Measurements from ENCODE around the gene TGM3. TPM values are rescaled to one million over a fixed set of nuclear protein-coding genes. Genes with fewer than 3 reads are reported as not detected.

The TGM3 gene
- total and polyA plus RNA-seq, 9 donors: 0.13 to 0.91 (median 0.38) TPM

DNA sequence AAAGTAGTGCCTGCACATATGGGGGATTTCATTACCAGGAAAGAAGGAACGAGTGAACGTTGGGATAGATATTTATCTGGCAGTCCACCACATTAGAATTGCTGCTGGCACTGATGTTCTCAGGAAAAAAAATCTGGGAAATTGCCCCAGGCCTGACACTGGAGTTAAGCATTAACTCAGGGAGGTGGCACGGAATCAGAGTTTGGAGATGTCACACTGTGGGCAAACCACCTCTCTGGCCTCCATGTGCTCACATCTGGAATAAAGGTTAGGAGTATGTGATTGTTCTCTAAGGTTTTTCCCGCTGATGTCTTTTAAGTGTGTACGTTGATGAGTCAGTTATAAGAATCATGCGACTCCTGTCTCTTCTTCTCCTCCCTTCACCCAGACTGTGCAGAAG, 7.9 kb downstream of the TGM3 start:
- H3K27me3 ChIP-seq (ENCODE audit: control insufficient read depth, insufficient read depth, low read length): peaks cover 2% of the 10 kb centered on the region
- H3K4me3 ChIP-seq (ENCODE audit: low read length): no peak overlapping the region
- 48% methylated on average over 3 of the region's 6 CpGs for WGBS (ENCODE audit: insufficient coverage)
- DNase-seq: peak; percentile 90
- peaks cover 19% of the 10 kb centered on the region for H3K4me1 ChIP-seq (ENCODE audit: control insufficient read depth, insufficient read depth, low read length)
- peak overlapping the region; percentile 20 for H3K27ac ChIP-seq (ENCODE audit: low read length)
- no peaks in the 10 kb centered on the region for H3K36me3 ChIP-seq (ENCODE audit: control insufficient read depth, insufficient read depth, low read length)
- no peaks in the 10 kb centered on the region for H3K9me3 ChIP-seq (replicated peaks; ENCODE audit: control insufficient read depth, low read depth, low read length)

DNA sequence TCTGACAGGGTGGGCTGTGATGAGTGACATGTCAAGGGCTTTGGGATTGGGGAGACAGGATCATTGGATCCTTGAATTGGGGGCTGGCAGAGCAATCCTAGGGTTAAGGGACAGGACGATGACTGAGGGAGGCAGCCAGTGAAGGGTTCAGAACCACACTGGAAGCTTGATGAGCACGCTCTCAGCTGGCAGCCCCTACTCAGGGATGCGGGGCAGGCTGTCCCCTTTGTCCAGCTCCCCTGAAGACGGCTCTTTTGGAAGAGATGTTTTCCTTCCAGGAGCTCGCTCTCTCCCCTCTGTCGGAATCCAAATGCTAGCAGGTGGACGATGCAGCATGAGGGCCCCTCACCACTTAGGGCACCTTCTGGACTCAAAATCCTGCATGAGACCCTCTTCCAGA, 8.4 kb downstream of the TGM3 start:
- peaks cover 18% of the 10 kb centered on the region for H3K4me1 ChIP-seq (ENCODE audit: control insufficient read depth, insufficient read depth, low read length)
- H3K27ac ChIP-seq (ENCODE audit: low read length): no peak overlapping the region
- H3K9me3 ChIP-seq (replicated peaks; ENCODE audit: control insufficient read depth, low read depth, low read length): no peaks in the 10 kb centered on the region
- 59% methylated on average over 5 of the region's 7 CpGs for WGBS (ENCODE audit: insufficient coverage)
- H3K27me3 ChIP-seq (ENCODE audit: control insufficient read depth, insufficient read depth, low read length): peaks cover 2% of the 10 kb centered on the region
- no peaks in the 10 kb centered on the region for H3K36me3 ChIP-seq (ENCODE audit: control insufficient read depth, insufficient read depth, low read length)
- no peak overlapping the region for H3K4me3 ChIP-seq (ENCODE audit: low read length)
- no peak for DNase-seq

DNA sequence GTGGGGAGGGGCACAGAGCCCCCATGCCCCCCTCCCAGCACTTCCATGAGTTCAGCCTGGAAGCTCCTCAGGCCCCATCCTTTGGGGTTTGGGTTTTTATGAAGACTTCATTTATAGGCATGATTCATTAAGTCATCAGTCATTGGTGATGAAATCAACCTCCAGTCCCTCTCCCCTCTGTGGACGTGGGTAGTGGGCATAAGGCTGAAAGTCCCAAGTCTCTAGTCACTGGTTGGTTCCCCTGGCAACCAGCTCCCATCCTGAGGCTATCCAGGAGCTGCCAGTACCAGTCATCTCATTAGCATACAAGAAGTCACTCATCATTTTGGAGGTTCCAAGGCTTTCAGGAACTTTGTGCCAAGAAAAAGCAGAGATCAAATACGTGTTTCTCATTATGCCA, 9.2 kb downstream of the TGM3 start:
- 60% methylated on average over 1 of the region's 2 CpGs for WGBS (ENCODE audit: insufficient coverage)
- no peak for DNase-seq
- Histone ChIP-seq H3K9me3 (replicated peaks; ENCODE audit: control insufficient read depth, low read depth, low read length) (no peaks in the 10 kb centered on the region), H3K36me3 (ENCODE audit: control insufficient read depth, insufficient read depth, low read length) (no peaks in the 10 kb centered on the region), H3K27ac (ENCODE audit: low read length) (no peak overlapping the region), H3K4me1 (ENCODE audit: control insufficient read depth, insufficient read depth, low read length) (peaks cover 20% of the 10 kb centered on the region), H3K4me3 (ENCODE audit: low read length) (no peak overlapping the region), H3K27me3 (ENCODE audit: control insufficient read depth, insufficient read depth, low read length) (peaks cover 2% of the 10 kb centered on the region)

DNA sequence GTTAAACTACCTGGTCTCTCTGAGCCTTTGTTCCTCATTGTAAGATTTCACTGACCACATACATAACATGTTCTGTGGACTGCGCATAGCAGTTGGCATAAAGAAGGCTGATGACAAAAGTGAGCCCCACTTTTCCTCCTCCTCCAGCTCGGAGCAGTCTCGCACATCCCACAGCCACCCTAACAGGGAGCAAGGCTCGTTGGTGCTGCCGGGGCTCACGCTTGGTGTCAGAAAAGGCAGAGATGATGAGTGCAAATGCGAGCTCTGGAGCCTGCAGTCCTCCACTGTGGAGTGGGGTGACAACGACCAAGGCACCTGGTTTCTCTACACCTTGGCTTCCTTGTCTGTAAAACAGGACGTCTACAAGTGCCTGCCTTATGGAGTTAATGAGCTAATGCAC, 9.7 kb downstream of the TGM3 start:
- 50% methylated on average over 6 of the region's 9 CpGs for WGBS (ENCODE audit: insufficient coverage)
- H3K4me1 ChIP-seq (ENCODE audit: control insufficient read depth, insufficient read depth, low read length): peaks cover 24% of the 10 kb centered on the region
- DNase-seq: no peak
- peaks cover 2% of the 10 kb centered on the region for H3K27me3 ChIP-seq (ENCODE audit: control insufficient read depth, insufficient read depth, low read length)
- no peak overlapping the region for H3K4me3 ChIP-seq (ENCODE audit: low read length)
- H3K27ac ChIP-seq (ENCODE audit: low read length): no peak overlapping the region
- H3K36me3 ChIP-seq (ENCODE audit: control insufficient read depth, insufficient read depth, low read length): no peaks in the 10 kb centered on the region
- no peaks in the 10 kb centered on the region for H3K9me3 ChIP-seq (replicated peaks; ENCODE audit: control insufficient read depth, low read depth, low read length)

DNA sequence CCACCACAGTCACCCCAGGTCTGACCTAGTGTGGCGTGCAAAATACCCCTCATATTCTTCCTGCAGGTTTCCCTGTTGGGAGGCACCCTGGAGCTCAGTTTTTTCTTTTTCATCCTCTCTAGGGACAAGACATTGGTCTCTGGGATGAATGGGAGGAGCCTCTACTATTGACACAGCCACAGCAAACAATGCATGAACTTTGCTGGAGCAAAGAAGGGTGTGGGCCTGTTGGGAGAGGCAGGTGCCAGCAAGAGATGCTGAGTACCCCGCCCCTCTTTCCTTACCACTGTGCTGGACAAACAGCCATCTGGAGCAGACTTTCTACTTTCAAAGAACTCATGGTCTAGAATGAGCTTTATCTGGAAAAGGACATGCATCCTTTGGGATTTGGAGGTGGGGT, 10.1 kb downstream of the TGM3 start:
- Histone ChIP-seq H3K36me3 (ENCODE audit: control insufficient read depth, insufficient read depth, low read length) (no peaks in the 10 kb centered on the region), H3K27me3 (ENCODE audit: control insufficient read depth, insufficient read depth, low read length) (peaks cover 2% of the 10 kb centered on the region), H3K9me3 (replicated peaks; ENCODE audit: control insufficient read depth, low read depth, low read length) (no peaks in the 10 kb centered on the region), H3K4me3 (ENCODE audit: low read length) (no peak overlapping the region), H3K27ac (ENCODE audit: low read length) (no peak overlapping the region), H3K4me1 (ENCODE audit: control insufficient read depth, insufficient read depth, low read length) (peaks cover 28% of the 10 kb centered on the region)
- WGBS (ENCODE audit: insufficient coverage): no CpG with 5 or more reads among the region's 2 CpGs
- no peak for DNase-seq

DNA sequence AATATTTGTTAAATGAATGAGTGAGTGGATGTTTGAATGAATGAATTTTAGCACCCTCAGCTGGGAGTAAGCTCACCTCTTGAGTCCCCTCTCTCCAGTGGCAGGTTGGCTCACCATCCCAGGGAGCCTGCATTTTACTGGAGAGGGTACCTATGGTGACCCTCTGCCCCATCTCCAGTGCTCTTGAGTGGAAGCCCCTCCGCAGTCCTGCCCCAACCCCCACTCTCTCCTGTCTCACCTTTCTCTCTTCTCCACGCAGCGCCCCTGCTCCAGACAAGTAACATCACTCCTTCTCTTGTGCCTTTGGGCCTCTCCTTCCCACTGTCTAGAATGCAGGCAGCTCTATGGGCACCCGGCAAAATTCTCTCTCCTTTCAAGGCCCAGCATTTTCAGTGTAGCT, 11.3 kb downstream of the TGM3 start:
- Histone ChIP-seq H3K4me3 (ENCODE audit: low read length) (no peak overlapping the region), H3K27me3 (ENCODE audit: control insufficient read depth, insufficient read depth, low read length) (peaks cover 2% of the 10 kb centered on the region), H3K27ac (ENCODE audit: low read length) (no peak overlapping the region), H3K4me1 (ENCODE audit: control insufficient read depth, insufficient read depth, low read length) (peaks cover 30% of the 10 kb centered on the region), H3K9me3 (replicated peaks; ENCODE audit: control insufficient read depth, low read depth, low read length) (no peaks in the 10 kb centered on the region), H3K36me3 (ENCODE audit: control insufficient read depth, insufficient read depth, low read length) (no peaks in the 10 kb centered on the region)
- DNase-seq: no peak
- WGBS (ENCODE audit: insufficient coverage): 78% methylated on average over 4 of the region's 4 CpGs

DNA sequence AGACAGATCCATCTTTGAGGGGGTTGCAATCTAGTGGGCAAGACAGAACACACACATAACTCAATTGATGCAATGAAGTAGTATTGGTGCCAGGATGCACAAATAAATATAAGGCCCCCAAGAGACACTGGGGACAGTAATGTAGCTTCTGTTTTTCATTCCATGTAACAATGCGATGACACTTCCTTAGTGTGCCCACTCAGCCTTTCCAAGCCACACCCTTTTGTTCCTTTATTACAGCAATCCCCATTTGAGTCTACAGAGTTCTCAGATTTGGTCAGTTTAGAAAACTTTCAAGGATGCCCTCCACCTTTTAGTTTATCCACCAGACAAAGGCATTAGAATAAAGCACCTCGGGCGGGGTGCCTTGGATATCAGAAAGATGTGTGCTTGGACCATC, 15.5 kb downstream of the TGM3 start:
- H3K4me1 ChIP-seq (ENCODE audit: control insufficient read depth, insufficient read depth, low read length): peaks cover 38% of the 10 kb centered on the region
- H3K9me3 ChIP-seq (replicated peaks; ENCODE audit: control insufficient read depth, low read depth, low read length): no peaks in the 10 kb centered on the region
- 87% methylated on average over 3 of the region's 3 CpGs for WGBS (ENCODE audit: insufficient coverage)
- H3K27me3 ChIP-seq (ENCODE audit: control insufficient read depth, insufficient read depth, low read length): no peaks in the 10 kb centered on the region
- no peak overlapping the region for H3K27ac ChIP-seq (ENCODE audit: low read length)
- H3K4me3 ChIP-seq (ENCODE audit: low read length): no peak overlapping the region
- no peaks in the 10 kb centered on the region for H3K36me3 ChIP-seq (ENCODE audit: control insufficient read depth, insufficient read depth, low read length)
- no peak for DNase-seq

DNA sequence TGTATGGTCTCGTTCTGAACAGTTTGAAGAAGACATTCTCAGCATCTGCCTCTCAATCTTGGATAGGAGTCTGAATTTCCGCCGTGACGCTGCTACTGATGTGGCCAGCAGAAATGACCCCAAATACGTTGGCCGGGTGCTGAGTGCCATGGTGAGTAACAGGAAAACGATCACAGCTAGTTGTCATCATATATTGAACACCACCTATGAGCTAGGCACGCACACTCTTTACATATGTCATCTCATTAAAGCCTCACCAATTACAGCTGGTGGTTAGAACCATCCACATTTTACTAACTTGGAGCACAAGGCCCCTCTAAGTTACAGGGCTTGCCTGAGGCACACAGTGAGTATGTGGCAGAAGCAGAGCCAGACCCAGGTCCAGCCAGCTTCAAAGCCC, 17.1 kb downstream of the TGM3 start:
- Histone ChIP-seq H3K36me3 (ENCODE audit: control insufficient read depth, insufficient read depth, low read length) (no peaks in the 10 kb centered on the region), H3K27me3 (ENCODE audit: control insufficient read depth, insufficient read depth, low read length) (no peaks in the 10 kb centered on the region), H3K9me3 (replicated peaks; ENCODE audit: control insufficient read depth, low read depth, low read length) (no peaks in the 10 kb centered on the region), H3K4me1 (ENCODE audit: control insufficient read depth, insufficient read depth, low read length) (peaks cover 38% of the 10 kb centered on the region), H3K4me3 (ENCODE audit: low read length) (no peak overlapping the region), H3K27ac (ENCODE audit: low read length) (no peak overlapping the region)
- WGBS (ENCODE audit: insufficient coverage): 78% methylated on average over 8 of the region's 8 CpGs
- DNase-seq: no peak

DNA sequence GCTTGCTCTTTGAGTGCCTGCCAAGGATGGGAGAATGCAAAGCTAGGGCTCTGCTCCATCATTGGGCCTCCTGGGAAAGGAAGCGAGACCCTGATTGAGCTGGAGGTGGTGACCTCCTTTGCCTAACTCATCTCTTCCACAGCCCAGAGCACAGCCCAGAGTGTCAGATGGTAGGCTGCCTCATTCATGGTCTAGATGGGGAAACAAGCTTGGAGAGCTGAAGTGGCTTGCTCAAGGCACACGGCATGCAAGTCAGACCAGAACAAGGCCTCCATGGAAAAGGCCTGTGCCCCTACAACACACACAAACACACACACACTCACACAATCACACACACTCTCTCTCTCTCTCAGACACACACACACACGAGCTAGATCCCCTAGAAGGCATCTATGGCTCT, 17.5 kb downstream of the TGM3 start:
- DNase-seq: no peak
- Histone ChIP-seq H3K27ac (ENCODE audit: low read length) (no peak overlapping the region), H3K4me3 (ENCODE audit: low read length) (no peak overlapping the region), H3K36me3 (ENCODE audit: control insufficient read depth, insufficient read depth, low read length) (no peaks in the 10 kb centered on the region), H3K4me1 (ENCODE audit: control insufficient read depth, insufficient read depth, low read length) (peaks cover 38% of the 10 kb centered on the region), H3K9me3 (replicated peaks; ENCODE audit: control insufficient read depth, low read depth, low read length) (no peaks in the 10 kb centered on the region), H3K27me3 (ENCODE audit: control insufficient read depth, insufficient read depth, low read length) (no peaks in the 10 kb centered on the region)
- WGBS (ENCODE audit: insufficient coverage): no CpG with 5 or more reads among the region's 3 CpGs

DNA sequence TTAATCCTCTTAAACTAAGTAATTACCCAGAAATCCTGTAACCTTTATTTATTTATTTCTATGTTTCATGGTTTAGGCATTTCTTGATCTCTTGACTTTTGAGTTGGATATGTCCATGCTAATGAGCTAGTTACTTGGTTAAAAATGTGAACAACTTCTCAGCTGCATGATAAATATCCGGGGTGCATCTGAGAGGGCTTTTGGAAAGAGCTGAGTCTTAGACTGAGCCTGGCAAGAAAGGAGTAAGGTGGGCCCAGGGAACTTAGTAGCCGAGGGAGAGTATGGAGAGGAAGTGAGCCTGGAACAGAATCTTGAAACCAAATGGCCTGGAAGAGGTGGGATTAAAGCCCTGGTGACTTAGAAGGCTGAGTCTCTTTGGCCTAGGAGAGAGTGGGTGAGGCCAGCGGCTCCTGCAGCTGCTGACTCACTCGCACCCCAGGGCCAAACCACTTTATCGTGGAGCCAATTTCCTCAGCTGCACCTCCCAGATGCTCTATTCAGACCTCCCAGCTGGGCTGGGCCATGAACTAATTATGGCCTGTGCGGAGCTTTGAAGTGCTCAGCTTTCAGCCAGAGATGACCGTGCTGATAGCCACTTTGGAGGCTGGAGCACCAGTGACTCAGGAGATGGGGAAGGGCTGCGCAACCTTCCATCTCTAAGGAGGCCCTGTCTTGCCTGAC, 19.1 kb downstream of the TGM3 start:
- Histone ChIP-seq H3K9me3 (replicated peaks; ENCODE audit: control insufficient read depth, low read depth, low read length) (no peaks in the 10 kb centered on the region), H3K36me3 (ENCODE audit: control insufficient read depth, insufficient read depth, low read length) (no peaks in the 10 kb centered on the region), H3K27ac (ENCODE audit: low read length) (no peak overlapping the region), H3K27me3 (ENCODE audit: control insufficient read depth, insufficient read depth, low read length) (no peaks in the 10 kb centered on the region), H3K4me3 (ENCODE audit: low read length) (no peak overlapping the region), H3K4me1 (ENCODE audit: control insufficient read depth, insufficient read depth, low read length) (peaks cover 29% of the 10 kb centered on the region)
- peak; percentile 89 for DNase-seq
- WGBS (ENCODE audit: insufficient coverage): 29% methylated on average over 5 of the region's 8 CpGs

DNA sequence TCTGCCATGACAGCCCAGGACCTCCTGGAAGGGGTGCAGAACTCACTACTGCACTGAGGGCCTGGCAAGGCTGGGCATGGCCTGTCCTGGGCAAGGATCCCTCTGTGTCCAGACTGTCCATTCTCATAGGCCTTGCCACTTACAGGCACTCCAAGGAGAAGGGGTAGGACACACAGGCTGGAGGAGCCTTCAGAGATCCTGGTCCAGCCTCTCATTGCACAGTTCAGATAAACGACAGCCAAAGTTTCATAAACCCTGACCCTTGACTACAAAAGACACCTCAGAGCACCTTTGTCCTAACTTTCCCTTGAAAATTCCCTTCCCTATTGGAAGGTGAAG, 19.6 kb downstream of the TGM3 start:
- no peaks in the 10 kb centered on the region for H3K27me3 ChIP-seq (ENCODE audit: control insufficient read depth, insufficient read depth, low read length)
- no peaks in the 10 kb centered on the region for H3K9me3 ChIP-seq (replicated peaks; ENCODE audit: control insufficient read depth, low read depth, low read length)
- no peak overlapping the region for H3K27ac ChIP-seq (ENCODE audit: low read length)
- H3K4me1 ChIP-seq (ENCODE audit: control insufficient read depth, insufficient read depth, low read length): peaks cover 24% of the 10 kb centered on the region
- no peaks in the 10 kb centered on the region for H3K36me3 ChIP-seq (ENCODE audit: control insufficient read depth, insufficient read depth, low read length)
- H3K4me3 ChIP-seq (ENCODE audit: low read length): no peak overlapping the region
- no CpG with 5 or more reads among the region's 1 CpG for WGBS (ENCODE audit: insufficient coverage)
- no peak for DNase-seq

Measured in muscle of leg (tissue), 11 donors.